HG03097 (cell line): Measurements from ENCODE around the gene ZNF428.

ENCODE experiments used
- ATAC-seq: cut with Tn5 transposase; IDR thresholded peaks from one replicate; pipeline ENCODE4 v1.9.1; 2021; ENCODE audit not compliant: unreplicated experiment, low FRiP score

The ZNF428 gene

DNA sequence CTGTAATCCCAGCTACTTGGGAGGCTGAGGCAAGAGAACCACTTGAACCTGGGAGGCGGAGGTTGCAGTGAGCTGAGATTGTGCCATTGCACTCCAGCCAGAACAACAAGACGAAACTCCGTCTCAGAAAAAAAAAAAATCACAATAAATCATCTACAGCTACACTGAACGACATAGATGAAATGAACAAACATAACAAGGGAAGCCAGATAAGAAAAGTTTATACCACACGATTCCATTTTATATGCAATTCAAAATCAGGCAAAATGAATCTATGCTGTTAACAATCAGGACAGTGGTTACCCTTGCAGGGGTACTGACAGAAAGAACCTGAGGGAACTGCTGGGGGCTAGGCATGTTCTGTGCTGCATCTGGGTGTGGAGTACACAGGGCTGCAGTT is 49.8 kb downstream of the ZNF428 start:
- ATAC-seq, result no peak

DNA sequence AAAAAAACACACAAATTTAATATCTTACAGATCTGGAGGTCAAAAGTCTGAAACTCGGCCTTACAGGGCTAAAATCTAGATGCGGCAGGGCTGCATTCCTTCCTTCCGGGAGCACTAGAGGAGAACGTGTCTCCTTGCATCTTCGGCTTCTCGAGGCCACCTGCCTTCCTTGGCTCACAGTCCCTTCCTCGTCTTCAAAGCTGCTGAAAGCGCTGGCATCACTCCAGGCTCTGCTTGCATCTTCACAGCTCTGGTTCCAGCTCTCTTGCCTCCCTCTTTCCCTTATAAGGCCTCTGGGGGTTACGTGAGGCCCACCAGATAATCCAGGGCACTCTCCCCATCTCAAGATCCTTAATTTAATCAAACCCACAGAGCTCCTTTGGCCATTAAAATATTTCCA is 54.6 kb downstream of the ZNF428 start:
- no peak for ATAC-seq

DNA sequence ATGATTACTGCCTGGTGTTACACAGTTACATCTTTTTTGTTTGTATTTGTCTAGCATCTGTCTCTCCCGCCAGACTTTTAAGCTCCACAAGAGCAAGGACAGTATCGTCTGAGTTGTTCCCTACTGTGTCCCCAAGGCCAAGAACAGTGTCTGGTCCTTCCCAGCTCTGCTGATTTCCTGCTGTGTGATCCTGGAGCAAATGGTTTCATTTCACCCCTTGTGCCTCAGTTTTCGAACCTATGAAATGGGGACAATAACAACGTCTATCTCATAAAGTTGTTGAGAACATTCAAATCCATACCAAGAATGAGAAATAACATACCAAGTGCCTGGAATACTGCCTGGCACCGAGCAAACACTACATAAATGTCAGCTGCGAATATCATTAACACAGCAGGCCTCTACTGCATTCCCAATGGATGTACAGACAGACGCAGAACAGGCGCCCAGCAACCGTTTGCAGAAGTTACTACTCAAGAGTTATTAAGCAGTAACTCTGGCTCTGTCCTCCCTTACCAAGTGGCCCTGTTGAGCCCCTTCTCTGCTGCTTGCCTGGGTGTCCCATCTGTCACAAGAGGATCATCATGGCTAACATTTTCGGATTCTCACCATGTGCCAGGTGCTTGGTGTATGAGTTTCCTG is 55.5 kb downstream of the ZNF428 start:
- ATAC-seq, result no peak

DNA sequence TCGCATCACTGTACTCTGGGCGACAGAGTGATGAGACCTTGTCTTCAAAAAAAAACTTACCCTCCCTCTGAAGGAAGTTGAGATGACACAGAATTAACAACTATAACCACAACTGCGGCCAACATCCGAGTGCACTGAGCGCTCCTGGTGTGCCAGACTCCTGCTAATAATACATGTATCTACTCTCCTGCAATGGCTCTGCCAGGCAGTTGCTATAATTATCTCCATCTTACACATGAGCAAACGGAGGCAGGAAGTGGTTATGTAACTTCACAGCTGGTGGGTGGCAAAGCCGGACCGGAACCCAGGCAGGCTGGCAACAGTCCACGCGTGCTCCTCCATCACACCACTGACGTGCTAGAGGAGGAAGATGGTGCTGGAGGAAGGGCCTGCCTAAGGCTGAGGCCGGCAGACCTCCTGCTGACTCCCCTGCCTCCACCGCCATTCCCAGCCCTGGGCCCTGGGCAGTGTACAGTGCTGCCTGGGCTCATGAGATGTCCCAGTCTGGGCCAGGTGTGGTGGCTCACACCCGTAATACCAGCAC is 56.7 kb downstream of the ZNF428 start:
- peak; percentile 74 for ATAC-seq

DNA sequence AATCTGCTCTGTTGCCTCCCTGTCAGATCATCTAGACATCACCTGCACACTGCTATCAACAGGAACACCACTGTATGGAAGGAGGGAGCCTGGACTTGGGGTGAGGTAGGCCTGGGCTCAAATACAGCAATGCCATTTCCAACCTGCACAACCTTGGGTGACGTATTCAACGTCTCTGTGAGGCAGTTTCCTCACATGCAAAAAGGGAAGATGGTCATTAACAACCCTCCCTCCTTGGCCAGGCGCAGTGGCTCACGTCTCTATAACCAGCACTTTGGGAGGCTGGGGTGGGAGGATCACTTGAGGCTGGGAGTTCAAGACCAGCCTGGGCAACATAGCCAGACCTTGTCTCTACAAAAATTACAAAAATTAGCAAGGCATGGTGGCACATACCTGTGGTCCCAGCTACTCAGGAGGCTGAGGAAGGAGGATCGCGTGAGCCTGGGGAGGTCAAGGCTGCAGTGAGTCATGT is 57.2 kb downstream of the ZNF428 start:
- no peak for ATAC-seq

DNA sequence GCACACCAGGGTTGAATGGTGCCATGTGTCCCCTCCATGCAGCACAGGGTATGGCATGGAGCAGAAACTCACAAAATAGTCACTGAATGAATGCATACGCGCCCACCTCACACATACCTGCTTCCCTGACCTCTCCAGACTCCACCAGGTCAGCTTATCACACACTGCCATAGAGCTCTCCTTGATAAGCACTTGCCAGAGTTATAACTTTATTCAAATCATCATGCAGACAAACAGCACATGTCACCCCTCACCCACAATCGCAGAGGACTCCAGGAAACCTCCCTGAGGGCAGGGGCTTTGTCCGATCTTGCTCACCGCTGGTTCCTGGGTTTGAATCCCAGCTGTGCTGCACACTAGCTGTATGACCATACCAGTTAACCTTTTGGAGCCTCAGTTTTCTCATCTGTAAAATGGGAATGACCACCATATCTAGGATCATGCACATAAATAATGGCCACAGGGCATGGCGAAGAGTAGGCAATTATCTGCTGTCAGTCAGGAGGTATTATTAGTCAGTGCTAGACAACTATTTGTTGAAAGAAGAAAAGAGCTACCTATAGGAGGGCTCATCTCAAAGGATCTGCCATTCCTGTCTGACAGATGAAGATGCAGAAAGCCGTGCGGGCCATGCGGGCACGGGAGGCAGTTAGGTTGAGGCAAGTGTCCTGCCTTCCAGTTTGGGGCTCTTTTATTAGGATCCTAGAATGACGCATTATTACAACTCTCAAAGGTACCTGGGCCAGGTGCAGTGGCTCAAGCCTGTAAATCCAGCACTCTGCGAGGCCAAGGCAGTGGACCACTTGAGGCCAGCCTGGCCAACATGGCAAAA is 58.1 kb downstream of the ZNF428 start:
- ATAC-seq, result no peak

DNA sequence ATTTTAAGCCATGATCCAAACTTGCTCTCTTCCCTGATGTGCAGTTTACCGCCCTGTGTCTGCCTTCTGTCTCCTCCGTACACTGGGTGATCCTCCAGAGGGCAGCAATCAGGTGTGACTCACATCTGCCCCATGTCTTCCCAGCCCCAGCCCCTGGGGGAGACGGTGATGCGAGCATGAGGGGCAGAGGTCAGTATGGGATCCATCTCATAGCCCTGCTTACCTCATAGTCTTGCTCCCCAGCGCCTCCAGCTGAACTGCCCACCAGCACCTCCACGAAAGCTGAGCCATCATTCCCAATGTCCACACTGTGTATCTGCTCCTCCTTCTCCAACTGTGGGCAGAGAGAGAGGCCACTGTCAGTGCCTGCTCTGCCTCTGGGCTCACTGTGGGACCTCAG is 58.7 kb downstream of the ZNF428 start:
- no peak for ATAC-seq
